ENCODE data around the gene PTGFR. TPM values are rescaled to one million over a fixed set of nuclear protein-coding genes. Genes with fewer than 3 reads are reported as not detected.

Gene PTGFR
- total and polyA plus RNA-seq, 4 donors: 0.05 to 0.67 (median 0.40) TPM

- WGBS: 96% methylated on average over 1 of the region's 1 CpG
- Histone ChIP-seq H3K4me3 (ENCODE audit: low read depth in 1 of 3, low read length in 3 of 3) (no peak overlapping the region), H3K27ac (ENCODE audit: low read depth in 1 of 2, low read length in 2 of 2) (no peak overlapping the region), H3K27me3 (ENCODE audit: control insufficient read depth in 4 of 4, insufficient read depth in 4 of 4, low read length in 3 of 4) (no peaks in the 10 kb centered on the region), H3K9me3 (ENCODE audit: control insufficient read depth in 4 of 4, low read length in 3 of 4) (no peaks in the 10 kb centered on the region), H3K4me1 (ENCODE audit: control insufficient read depth in 4 of 4, insufficient read depth in 4 of 4, low read length in 3 of 4) (no peaks in the 10 kb centered on the region), H3K9ac (ENCODE audit: low read depth in 1 of 2, low read length in 2 of 2) (no peak overlapping the region), H3K36me3 (ENCODE audit: control insufficient read depth in 4 of 4, insufficient read depth in 3 of 4, low read depth in 1 of 4, low read length in 3 of 4) (no peaks in the 10 kb centered on the region)
- TF ChIP-seq HNF4A (conservative IDR thresholded peaks at IDR 0.05) (no peak), GABPA (IDR thresholded peaks at IDR 0.05 in 1 of 2, conservative IDR thresholded peaks at IDR 0.05 in 1 of 2) (no peak), RXRA (IDR thresholded peaks at IDR 0.05) (no peak), SP1 (IDR thresholded peaks at IDR 0.05) (no peak), FOXA2 (IDR thresholded peaks at IDR 0.05) (no peak), FOXA1 (IDR thresholded peaks at IDR 0.05) (no peak), ATF3 (IDR thresholded peaks at IDR 0.05) (no peak), NR2F2 (IDR thresholded peaks at IDR 0.05) (no peak), HNF4G (IDR thresholded peaks at IDR 0.05) (no peak), YY1 (IDR thresholded peaks at IDR 0.05) (no peak)
- TF ChIP-seq, protein P1, sequence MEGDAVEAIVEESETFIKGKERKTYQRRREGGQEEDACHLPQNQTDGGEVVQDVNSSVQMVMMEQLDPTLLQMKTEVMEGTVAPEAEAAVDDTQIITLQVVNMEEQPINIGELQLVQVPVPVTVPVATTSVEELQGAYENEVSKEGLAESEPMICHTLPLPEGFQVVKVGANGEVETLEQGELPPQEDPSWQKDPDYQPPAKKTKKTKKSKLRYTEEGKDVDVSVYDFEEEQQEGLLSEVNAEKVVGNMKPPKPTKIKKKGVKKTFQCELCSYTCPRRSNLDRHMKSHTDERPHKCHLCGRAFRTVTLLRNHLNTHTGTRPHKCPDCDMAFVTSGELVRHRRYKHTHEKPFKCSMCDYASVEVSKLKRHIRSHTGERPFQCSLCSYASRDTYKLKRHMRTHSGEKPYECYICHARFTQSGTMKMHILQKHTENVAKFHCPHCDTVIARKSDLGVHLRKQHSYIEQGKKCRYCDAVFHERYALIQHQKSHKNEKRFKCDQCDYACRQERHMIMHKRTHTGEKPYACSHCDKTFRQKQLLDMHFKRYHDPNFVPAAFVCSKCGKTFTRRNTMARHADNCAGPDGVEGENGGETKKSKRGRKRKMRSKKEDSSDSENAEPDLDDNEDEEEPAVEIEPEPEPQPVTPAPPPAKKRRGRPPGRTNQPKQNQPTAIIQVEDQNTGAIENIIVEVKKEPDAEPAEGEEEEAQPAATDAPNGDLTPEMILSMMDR (IDR thresholded peaks at IDR 0.05; ENCODE audit: low read depth, low read length, missing input control): no peak
- TF ChIP-seq, protein P2, sequence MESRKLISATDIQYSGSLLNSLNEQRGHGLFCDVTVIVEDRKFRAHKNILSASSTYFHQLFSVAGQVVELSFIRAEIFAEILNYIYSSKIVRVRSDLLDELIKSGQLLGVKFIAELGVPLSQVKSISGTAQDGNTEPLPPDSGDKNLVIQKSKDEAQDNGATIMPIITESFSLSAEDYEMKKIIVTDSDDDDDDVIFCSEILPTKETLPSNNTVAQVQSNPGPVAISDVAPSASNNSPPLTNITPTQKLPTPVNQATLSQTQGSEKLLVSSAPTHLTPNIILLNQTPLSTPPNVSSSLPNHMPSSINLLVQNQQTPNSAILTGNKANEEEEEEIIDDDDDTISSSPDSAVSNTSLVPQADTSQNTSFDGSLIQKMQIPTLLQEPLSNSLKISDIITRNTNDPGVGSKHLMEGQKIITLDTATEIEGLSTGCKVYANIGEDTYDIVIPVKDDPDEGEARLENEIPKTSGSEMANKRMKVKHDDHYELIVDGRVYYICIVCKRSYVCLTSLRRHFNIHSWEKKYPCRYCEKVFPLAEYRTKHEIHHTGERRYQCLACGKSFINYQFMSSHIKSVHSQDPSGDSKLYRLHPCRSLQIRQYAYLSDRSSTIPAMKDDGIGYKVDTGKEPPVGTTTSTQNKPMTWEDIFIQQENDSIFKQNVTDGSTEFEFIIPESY (IDR thresholded peaks at IDR 0.05): no peak
- no peak for DNase-seq (ENCODE audit: low spot score)
Observed at GRCh38 chr1:78587211-78587610, 96.4 kb downstream of the PTGFR start.

Other genes with a start within 250 kb of the PTGFR start
- 1 to 10 TPM; 2.1 to 6.5 TPM for gene IFI44L, start 129.5 kb downstream of the PTGFR start, total RNA-seq
- gene IFI44L, start 129.5 kb downstream of the PTGFR start, polyA plus RNA-seq: 1 to 10 TPM; 2.4 to 3.3 TPM
- gene IFI44, start 158.9 kb downstream of the PTGFR start, total RNA-seq: 1 to 10 TPM; 5.9 to 9.0 TPM
- 10 to 100 TPM; 10.3 to 17.9 TPM for gene IFI44, start 158.9 kb downstream of the PTGFR start, polyA plus RNA-seq